GM21367 (cell line): Measurements from ENCODE around the gene ARHGAP12.

Source experiments
- ATAC-seq: cut with Tn5 transposase; IDR thresholded peaks from one replicate; pipeline ENCODE4 v1.9.1; 2021; ENCODE audit not compliant: unreplicated experiment

ARHGAP12 gene

DNA sequence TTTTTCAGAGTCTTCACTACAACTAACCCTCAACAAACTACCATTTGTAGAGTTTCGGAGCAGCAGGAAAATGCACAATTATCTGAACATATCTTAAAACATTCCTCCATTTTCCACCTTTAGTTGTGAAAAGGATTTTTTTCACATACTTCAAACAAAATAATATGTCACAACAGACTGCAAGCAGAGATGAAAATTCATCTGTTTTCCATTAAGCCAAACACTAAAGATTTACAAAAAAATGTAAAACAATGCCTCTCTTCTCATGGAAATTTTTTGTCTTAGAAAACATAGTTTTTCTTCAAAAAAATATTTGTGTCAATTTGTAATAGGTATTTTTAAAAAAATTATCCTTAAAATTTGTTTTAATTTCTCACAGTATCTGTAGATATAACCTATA, 98.9 kb downstream of the ARHGAP12 start:
- no peak for ATAC-seq

DNA sequence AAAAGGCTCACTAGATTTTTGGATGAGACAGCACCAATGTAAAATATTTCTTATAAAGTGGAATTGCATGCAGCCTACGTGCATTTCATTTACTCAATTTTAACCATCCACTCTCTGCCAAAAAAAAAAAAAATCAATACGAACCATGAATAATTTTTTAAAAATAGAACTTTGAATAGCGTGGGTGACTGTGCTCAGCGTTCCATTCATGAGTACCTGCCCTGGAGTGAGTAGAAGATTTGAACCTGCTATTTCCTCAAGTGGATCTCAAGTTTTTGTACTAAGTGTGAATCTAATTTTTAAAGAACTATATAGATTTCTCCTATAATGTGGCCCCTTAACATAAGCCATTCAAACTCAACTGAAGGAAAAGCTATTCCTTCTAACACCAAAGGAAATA, 105.3 kb downstream of the ARHGAP12 start:
- no peak for ATAC-seq

DNA sequence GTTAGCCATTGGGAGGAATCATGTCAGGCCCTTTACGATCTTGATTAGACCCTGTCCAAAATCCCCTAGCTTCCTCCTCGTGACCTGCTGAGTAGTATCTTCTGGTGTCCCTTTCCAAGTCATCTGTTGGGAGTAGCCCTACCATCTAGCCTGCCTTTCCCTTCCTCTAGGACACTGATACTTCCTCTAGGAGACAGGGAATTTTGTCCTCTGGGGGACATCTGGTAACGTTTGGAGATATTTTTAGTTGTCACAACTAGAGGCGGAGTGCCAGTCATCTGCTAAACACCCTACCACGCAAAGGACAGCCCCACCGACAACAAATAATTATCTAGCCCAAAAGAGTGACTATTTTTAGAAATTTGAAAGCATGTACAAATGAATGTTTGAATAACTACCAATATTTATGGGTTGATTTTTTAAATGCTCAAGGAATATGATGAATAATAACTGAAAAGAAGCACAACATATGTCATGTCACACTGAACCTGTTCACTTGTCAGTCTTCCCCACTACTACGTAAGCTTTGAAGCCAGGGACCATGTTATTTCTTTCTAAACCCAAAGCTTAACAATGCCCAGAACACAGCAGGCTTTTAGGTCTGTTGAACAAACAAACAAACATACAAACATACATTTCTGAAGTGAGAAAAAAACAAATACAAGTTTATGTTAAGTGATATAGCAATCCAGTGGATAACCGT, 105.9 kb downstream of the ARHGAP12 start:
- ATAC-seq: no peak

DNA sequence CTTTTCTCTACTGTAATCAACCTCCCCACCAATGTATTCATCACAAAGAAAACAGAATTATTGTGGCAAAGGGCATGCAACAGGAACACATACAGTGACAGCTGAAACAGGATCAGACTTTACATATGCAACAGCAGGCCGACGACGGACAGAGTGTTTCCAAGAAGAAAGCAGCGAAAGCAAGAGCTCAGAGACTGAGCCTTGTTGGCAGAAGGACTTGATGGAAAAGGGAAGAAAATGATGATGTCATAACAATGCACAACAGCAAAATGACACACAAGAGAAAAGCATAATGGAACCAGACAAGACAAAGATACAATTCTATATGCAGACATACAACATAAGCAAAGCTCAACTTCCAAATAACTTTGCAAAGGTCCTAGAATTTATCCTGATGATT, 106.5 kb downstream of the ARHGAP12 start:
- no peak for ATAC-seq

DNA sequence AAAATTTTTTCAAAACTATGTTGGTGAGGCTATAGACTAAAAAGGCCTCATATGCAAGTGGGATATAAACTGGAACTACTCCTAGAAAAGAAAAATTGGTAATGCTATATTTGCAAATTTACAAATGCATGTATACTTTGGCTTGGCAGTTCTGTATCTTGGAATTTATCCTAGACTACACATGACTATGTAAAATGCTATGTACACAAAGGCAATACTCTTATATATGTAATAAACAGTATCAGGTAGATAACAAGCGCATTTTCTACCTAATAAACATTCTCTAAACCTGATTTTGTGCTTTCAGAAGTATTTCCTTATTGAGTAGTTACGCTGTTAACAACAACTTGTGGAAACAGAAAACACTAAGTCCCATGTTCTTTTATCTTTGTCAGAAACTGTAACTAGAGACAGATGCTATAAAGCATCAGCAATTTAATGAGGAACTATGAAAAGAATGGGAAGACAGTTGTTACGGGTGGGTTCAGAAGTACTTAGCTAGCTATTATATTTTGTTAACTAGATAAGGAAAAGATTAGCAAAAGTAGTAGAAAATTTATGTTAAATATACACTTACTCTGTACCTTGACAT, 107.8 kb downstream of the ARHGAP12 start:
- no peak for ATAC-seq

DNA sequence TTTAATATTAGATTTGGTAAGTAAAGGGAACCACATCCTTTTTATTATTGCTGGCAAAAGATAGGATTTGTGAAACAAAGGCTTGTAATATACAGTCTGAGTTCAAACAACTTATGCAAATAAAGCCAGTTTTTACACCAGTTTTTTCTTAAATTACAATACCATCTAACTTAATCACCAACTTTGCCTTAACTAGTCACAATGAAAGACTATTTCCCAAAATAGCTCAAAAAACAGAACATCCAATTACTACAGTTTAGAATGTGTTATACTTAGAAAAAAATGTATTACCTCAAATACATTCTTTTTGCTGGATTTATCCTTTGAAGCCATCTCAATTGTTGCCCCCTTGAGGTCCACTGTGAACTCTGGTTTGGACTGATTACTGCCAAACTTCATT, 108.5 kb downstream of the ARHGAP12 start:
- no peak for ATAC-seq

DNA sequence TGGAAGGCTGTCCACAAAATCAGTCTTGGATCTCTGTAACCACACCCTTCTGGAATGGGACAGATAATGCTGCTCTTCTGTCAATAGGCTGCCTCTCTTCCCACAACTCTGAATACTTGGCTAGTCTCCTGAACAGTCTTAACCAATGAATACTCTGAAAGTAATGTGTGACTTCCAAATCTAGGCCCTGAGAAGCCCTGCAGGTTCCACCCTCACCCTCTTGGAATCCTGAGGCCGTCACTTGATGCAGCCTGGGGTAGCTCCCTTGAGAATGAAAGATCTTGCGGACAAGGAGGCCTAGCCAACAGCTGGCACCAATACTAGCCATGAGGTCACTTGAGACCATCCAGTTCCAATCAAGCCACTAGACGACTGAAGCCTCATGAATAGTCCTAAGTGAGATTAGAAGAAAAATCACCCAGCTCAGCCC, 109.2 kb downstream of the ARHGAP12 start:
- no peak for ATAC-seq

DNA sequence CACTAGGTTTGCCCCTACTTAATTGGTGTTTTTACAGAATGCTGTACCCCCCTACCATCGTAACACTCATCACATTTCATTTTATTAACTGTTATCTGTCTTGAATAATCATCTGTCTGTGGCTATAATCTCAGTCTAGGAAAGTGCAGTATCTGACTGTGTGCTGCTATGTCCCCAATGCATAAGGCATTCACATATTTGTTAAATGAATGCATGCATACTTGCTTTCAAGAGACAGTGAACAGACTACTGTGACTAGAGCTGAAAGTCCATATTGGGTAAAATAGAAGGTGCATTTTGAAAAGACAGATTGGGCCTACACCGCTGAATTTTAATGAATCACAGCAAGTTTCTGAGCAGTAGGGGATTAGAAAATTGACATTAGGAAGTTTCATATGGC, 112.3 kb downstream of the ARHGAP12 start:
- no peak for ATAC-seq

DNA sequence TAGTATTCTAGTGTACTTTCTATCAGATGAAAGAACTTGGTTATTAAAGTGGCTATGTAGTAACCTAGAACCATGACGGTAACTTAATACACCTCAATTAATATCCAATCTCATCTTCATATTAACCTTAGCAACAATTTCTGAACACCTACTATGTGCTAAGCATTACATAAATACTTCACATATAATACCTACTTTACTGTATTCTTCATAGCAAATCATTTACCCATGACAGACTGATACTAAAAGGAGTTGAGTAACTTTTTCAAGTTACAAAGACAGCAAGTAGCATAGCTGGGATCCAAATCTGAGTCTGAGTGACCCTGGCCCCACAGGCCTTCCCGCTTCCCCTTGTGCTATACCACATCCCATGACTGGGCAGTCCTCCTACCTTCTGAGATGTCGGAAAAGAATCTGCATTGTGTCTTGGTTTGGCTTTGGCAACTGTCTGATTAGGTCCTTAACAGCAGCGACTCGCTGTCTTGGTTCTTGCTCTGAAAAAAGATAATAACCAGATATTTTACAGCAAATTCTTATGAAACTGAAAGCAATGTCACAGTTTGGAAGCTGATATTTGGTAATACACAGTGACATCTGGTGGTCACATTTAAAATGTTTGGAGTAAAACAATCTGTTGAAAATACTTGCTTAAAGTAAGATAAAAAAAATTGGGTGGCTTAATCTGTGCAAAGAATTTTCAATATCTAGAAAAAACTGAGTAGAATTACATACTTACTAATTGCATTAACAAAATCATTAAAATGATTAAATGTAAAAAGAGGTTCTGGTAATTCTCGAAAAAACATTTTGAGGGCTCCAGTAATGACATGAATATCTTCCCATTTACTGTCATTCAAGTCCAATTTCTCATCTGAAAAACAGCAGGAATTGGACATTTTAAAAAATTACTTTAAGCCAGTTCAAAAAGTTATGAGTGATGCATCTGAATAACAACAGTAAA, 120.1 kb downstream of the ARHGAP12 start:
- peak; percentile 46 for ATAC-seq

DNA sequence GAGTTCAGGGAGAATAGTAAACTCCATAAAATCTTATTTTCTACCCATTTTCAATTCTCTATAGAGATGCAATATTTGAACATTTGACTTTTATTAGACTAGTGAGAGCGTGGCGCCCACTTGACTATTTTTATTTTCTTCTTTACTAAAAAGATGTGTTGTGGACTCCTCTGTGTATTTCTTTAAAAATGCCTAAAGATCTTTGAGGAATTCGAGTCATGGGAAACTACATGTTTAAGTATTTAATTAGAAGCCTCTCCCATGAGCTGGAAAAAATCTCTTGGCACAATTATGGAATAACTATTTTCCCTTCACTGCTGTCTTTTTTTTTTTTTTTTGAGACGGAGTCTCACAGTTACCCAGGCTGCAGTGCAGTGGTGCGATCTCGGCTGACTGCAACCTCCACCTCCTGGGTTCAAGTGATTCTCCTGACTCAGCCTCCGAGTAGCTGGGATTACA, 124.2 kb downstream of the ARHGAP12 start:
- ATAC-seq: no peak

DNA sequence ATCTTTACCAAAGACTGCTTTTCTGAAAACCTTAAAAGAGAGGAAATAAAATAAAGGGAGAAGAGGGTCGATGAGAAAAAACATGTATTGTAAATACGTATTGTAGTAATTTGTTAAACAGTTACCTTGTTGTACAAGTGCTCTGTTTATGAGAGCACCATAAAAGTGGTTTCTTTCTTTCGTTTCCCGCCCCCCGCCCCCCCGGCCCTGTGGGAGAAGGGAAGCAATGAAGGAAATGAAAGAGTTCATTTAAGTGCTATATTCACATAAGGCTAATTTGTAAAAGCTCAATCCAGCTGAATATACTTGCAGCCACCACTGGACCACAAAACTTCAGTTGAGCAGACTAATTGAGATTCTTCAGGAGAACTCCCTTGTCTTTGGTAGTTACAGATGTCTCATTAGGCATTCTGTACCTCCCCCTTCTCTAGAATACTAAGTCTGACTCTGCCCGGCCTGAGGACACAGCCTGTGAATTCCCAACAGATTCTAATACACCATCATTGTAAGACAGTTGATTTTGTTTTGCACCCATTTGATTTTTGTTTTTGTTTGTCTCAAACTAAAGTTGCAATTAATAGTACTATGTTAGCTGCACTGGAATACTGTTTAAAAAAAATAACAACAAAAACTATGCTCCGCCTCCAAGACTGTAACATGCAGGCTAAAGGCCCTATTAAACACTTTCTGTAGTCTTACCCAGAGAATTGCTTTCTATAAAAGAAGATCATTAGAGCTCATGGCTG, 124.9 kb downstream of the ARHGAP12 start:
- ATAC-seq: no peak

DNA sequence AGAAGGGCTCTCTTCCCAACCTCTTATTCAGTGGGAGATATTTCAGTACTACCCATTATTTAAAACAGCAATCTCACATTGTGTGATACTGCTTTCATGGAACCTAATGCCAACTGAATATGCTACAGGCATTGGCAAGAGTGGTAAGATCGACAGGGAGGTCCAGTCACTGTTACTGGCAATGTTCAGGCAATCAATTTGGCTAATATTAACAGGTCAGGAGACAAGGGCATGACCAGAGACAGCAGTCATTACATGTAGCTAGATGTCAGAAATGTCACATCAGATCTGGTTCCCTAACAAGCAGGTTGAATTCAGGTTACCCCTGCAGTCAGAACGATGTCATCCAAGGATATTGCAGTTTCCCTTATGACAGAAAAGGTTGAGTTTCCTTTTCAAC, 129.4 kb downstream of the ARHGAP12 start:
- ATAC-seq: no peak

DNA sequence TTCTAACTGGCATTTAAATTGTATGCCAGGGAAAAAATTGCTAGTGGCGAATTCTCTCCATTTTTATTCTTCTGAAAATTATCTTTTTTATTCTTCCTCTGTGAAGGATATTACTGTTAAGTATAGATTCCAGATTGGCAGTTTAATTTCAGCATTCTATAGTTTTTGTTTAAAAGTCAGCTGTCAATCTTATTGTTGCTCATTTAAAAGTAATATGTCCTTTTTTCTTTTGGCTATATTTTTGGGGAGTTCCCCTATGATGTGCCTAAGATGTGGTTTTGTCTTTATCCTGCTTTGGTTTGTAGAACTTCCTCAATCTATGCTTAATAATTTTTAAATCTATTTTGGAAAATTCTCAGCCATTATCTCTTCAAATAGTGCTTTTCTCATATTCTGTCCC, 135.9 kb downstream of the ARHGAP12 start:
- ATAC-seq: no peak

DNA sequence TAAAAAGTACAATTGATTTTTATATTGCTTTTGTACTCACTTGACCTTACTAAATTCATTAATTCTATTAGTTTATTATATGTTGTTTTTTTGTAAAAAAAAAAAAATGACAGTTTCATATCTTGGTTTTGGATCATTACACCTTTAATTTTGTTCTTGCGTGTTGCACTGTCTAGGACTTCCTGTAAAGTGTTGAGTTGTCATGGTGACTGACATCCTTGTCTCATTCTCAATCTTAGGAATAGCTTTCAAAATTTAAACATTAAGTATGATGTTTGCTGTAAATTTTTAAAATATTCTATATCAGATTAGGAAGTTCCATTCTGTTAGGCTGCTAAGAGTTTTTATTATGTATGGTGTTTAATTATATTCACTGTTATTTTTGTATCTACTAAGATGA, 139.1 kb downstream of the ARHGAP12 start:
- ATAC-seq: no peak

DNA sequence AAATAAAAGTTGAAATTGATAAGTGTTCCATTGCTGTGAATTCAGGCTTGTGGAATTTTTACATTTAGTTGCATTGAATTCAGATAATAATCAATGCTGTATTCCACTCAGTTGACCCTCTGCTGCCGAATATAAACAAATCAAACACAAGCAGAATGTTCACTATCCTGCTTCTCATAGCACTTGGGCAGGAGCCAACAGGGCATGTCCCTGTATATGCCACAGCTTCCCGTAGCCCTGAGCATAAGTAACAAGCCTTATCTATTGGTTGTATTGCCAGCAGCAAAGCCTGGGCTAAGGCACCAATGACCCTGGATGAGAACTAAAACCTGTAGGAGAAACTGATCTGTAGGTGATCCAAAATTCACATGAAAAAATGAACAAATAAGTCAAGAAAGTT, 145.9 kb downstream of the ARHGAP12 start:
- no peak for ATAC-seq

DNA sequence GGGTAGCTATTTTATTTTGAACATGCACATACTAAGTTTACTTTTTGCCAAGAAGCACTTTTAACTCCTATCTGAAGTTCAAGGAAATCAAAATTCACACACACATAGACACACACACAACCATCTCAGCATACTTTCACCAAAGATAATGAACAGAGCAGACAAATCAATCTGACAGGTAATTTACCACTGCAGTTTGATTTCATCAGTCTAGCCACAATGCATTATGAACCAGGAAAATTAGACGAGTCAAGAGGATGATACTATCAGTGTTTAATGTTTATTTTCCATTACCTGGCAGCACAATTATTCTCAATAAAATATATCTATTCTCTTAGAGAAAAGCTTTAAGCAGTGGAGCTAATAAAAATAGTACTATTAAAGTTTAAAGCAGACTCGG, 147.9 kb downstream of the ARHGAP12 start:
- no peak for ATAC-seq

DNA sequence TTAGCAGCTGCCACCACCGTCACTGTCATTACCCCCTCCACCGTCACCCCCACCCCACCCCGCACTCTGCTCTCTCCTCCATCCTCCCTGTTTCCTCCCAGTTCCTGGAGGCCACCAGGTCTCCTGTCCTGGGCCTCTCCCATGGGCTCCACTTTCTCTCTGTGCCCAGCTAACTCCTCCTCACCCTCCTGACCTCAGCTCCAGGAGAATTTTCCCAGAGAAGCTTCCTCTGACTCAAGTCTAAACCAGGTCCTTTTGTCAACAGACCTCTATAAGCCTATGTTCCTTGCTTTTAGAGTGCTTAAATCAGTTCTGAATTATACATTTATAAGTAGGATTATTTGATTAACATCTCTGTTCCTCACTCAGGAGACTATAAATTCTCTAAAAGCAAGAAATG, 150.0 kb downstream of the ARHGAP12 start:
- ATAC-seq: no peak

DNA sequence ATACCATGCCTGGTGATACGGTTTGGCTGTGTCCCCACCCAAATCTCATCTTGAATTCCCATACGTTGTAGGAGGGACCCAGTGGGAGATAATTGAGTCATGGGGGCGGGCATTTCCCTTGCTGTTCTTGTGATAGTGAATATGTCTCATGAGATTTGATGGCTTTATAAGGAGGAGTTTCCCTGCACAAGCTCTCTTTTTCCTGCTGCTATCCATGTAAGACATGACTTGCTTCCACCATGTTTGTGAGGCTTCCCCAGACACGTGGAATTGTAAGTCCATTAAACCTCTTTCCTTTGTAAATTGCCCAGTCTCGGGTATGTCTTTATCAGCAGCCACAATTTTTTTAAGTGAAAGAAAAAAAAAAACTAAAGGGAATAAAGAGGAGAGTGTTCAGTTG, 152.5 kb downstream of the ARHGAP12 start:
- no peak for ATAC-seq

DNA sequence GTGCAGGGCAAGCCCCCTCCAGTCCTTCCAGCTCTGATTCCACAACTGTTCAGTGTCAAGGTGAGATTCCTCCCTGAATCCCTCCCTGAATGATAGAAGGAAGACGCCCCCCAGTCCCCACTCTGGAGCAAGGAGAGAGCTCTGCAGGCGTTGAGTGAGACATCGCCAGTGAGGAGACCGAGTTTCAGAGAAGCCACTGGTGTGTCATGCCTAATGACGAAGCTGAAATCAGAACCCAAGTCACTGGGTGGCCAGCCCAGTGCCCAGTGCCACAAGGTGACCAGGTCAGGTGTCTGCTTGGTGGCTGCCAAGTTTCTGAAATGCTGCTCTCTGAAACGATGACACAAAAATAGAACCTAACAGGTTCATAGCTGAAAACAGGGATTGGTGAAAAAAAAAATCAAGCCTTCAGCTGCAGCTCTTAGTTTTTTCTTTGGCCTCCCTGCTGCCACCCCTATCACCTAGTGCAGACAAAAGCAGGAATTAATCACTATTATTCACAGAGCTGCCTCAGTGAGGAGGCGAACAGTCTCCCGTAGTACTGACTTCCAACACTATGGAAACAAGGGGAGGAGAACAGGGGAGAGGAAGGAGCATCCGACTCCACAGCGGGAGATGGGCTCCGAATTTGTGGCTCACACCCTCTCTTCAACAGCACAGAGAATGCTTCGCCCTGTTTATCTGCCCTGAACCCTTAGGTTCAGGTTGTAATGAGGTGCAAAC, 153.5 kb downstream of the ARHGAP12 start:
- no peak for ATAC-seq

DNA sequence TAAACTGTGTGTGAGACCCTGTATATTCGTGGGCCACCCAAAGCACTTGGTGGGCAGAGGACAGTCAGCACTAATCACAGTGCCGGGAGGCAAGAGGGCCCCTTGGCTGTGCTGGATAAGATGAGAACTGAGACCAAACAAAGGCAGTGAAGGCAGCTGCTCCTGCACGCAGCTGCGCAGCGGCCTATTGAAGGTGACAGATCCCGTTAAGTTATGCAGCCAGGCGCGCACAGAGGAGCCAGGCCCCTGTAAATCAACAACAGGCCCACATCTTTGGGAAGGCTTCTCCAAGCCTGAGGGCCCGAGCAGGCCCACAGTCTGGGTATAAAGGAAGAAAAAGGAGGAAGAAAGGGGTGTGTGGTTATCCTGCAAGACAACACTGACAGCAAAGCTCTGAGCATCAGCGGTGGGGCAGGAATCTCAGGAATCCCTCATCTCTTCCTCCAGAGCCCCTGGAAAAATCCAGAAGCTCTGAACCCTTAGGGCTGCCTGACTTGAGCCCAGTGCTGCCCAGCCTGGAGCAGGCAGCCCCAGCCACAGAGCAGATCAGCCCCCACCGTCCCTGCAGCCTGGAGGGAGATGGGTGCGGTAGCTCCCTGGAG, 154.2 kb downstream of the ARHGAP12 start:
- no peak for ATAC-seq
